Activated T-helper 1 cell treated with Interleukin-2 at 50 U/mL for 16 hours (primary cell): Measurements from ENCODE around the gene GPHA2.

Experiments
- DNase-seq: peaks from one replicate; pipeline ENCODE4 v3.0.0-alpha.2; 2020; ENCODE audit warnings: low read depth

Gene GPHA2

DNA sequence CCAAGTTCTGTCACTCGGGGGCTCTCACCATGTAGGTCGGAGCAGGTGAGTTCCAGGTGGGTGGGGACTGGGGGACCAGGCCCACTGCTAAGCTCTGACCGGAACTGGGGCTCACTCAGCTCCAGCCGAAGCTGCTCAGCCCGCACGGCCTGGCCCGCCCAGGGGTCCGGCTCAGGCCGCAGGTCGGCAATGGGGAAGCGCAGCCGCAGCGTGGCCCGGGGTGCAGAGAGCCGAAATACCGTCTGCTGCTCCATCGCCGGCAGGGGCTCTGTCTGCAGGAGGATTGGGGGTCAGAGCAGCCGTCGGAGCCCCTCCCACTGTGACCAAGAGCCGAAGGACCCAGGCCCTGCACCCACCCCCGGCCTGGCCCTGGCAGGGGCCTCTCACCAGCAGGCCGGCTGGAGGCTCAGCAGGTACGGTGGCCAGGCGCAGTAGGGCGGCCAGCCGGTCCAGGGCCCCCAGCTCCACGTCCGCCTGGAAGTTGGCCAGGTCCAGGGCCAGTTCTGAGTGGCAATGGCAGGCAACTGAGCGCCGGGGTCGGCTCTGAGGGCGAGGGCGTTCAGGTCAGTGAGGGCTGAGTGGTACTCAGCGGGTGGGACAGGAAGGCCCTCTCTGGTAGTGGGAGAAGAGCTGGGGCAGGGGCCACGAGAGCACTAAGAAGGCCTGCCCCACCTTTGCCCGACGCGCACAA is 25.9 kb downstream of the GPHA2 start:
- DNase-seq, result no peak

DNA sequence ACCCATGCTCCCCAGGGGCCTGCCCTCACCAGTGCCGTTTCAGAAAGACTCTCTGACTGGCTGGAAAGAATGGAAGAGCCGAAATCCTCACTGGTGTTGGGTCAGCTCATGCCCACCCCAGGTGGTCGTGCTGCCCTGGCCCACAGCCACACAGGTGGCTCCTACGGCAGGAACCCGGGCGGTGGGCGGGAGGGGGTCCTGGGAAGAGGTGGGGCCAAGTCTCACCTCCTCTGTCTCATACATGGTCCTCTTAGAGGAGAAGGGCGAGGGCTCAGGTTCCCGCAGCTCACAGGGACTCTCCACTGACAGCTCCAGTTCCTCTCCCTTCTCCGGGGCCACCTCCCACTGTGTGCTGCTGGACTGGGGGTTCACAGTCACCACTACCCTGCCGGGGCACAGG is 26.9 kb downstream of the GPHA2 start:
- no peak for DNase-seq

DNA sequence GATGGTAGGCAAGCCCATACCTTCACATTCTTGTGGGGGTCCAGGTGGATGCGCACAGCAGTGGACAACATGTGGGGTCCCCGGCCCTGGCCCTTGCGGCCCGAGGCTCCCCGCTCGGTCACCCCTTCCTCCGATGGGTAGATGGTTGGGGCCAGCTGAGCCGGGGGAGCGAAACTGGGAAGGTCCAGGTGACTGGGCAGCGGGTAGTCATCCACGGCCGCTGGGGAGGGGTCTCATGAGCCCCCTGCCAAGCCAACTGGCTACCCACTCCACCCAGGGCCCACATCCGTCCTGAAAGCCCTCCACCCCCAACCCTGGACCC is 29.4 kb downstream of the GPHA2 start:
- no peak for DNase-seq

DNA sequence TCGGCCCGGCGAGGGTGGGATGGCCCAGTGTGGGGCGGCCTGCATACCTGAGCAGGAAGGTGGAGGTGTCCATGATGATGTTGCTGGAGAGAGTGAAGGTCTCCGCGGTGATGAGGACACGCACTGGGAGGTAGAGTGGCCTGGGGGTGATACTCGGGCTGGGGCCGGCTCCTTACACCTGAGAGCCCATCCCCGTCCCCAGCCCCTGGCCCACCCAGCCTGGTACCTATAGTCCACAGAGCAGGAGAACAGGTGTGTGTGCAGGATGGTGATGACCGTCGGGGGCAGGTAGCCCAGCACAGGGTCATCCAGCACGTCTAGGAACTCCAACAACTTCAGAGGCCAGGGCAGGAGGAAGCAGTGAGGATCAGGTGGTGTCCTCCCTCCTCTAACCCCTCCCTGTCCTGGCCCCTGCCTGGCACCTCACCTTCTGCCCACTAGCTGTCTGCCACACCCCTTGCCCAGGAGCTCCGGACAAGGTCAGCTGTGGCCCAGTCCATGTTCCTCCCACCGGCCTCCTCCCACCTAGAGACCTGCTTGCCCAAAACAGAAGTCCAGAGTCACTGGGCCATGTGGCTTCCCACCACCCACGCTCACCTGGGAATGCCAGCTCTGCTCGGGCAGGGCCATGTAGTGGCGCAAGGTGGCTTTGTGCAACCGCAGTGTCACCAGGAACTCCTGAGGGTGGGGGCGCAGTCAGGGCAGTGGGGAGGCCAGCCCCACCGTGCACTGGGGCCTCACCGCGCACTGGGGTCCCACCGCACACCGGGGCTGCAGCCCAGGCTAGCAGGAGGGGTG is 30.0 kb downstream of the GPHA2 start:
- DNase-seq, result no peak

DNA sequence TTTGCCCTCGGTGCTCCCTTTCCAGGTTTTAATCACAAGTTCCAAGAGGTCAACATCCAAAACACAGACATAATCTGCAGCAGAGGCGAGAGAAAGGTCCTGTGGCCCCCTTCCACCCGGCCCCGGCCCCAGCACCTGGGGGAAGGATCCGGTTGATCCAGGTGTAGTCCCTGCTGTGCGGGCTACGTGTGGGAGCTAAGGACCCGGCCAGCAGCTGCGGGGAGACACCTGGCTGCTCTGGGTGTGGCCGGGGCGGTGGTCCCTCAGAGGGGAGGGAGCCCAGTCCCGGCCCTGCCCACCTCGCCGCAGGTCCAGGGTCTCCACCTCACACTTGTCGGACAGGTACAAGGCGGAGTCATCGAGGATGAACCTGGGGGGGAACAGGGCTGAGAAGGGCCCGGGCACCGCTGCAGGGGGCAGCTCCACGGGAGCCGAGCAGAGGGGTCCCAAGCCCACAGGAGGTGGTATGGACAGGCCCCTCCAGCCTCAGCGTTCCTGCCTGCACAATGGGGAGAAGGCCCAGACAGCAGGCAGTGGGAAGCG is 32.3 kb downstream of the GPHA2 start:
- no peak for DNase-seq

DNA sequence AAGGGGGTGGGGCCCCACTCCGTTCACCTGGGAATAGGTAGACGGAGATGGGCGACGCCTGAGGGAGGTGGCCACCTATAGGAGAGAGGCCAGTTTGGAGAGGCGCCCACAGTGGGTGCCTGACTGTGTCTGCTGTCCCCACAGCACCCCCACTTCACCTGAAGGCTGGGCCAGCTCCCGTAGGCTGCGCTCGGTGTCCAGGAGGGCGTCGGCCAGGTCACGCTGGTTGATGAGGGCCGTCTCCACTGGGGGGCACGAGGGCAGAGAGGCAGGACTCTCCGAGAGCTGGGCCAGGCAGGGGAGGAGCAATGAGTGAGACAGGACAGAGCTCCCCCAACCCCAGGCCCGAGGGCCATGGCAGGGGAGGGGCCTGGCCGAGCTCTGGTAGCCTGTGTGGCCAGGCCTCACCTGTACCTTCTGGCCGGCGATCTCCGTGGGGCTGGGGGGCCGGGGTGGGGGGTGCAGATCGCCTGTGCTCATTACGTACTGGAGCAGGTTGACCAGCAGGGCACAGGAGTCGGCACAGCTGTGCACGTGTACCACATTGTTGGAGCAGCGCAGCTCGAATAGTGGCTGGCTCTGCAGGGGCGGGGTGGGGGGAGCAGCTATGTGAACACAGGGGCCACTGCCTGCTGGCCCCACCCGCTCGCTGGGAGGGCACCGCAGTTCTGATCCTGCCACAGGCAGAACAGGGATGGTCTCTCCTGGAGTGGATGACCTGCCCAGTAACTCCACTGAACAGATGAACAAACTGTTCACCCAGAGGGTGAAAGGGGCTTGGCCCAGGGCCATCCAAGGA is 33.4 kb downstream of the GPHA2 start:
- no peak for DNase-seq

DNA sequence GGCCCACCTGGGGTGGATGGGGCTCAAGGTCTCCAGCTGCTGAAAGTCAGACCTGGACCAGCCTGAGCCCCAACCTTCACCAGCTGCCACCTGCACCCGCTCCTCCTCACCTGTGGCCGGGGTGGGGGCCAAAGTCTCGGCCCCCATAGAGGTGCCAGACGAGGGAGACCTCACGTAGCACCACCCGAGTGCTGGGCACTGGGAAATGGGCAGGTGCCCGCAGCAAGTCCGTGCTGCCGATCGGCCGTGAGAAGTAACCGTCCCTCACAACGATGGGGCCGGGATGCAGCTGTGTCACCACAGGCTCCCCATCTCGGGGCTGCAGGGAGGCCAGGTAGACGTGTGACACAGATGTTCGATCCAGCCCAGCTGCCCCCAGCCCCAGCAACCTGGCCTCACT is 34.9 kb downstream of the GPHA2 start:
- no peak for DNase-seq

DNA sequence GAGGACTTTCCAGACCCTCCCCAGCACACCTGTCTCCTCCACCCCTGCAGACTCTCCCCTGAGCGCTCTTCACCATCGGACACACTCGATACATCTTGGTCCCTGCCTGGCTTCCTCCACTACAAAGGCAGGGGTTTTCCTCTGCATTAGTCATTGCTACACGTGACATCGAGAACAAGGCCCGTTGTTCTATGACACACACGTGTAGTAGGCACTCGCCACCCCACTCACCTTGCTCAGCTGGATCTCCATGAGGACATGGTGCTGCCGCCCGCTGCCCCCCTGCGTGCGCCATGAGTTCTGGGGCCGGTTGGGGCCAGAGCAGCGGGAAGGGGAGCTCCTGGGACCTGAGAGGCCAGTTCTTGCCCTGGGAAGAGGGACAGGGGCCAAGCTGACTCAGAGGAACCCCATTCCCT is 35.4 kb downstream of the GPHA2 start:
- DNase-seq, result peak; percentile 54

DNA sequence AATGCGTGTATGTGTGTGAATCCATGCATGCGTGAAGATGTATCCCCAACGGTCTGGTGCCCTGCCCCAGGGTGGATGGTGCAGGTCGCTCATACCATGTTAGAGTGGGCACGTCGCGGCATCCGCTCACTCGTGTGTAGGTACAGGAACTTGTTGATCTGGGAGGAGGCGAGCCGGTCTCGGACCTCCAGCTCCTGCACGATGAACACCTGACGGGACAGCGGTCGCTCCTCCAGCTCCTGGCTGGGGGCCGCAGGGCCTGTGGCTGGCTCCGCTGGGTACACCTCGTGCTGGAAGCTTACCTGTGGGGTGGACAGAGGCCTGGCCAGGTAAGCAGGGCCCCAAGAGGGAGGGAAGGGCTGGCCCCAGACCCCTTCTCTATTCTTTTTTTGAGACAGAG is 37.2 kb downstream of the GPHA2 start:
- DNase-seq, result no peak

DNA sequence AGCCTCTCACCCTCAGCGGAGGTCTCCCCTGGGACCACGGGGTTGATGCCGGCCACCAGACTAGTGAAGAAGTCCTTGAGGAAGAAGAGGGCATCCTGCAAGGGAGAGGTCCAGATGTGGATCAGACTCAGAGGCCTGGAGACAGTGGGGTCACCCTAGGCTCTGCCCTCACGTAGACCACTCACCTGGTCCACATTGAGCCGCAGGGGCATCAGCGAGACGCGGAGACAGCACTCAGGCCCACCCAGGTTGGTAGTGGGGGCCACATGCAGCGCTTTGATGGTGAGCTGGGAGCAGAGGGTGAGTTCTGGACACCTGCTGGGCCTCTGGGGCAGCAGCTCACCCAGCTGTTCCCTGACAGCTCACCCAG is 37.6 kb downstream of the GPHA2 start:
- no peak for DNase-seq

DNA sequence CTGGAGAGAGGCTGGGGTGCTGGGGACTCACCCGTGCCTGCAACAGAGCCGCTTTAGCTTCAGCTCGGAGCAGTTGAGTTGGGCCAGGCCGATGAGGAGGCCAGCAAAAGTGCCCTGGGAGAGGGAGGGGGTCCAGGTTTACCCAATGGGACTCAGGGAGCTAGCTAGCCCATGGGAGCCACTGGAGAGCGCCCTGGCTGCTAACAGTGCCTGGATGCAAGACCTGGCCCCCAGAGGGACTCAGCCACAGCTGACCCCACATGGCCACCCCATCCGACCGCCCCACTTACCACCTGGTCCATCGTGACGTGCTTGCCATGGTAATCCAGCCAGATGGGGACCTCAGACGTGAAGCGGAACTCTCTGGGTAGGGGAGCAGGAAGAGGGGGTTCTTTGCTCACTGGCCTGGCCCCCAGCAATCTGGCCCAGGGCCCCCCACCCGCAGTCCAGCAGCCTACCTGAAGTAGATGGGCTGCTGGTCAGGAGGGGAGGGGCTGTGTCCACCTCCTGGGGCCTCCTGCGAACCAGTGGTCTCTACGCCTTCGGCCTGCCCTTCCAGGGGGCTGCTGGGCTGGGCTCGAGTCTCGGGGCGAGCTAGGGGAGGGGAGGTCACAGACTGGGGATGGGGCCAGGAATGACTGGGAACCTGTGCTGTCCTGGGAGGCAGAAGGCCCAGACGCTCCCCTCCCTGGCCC is 38.2 kb downstream of the GPHA2 start:
- no peak for DNase-seq

DNA sequence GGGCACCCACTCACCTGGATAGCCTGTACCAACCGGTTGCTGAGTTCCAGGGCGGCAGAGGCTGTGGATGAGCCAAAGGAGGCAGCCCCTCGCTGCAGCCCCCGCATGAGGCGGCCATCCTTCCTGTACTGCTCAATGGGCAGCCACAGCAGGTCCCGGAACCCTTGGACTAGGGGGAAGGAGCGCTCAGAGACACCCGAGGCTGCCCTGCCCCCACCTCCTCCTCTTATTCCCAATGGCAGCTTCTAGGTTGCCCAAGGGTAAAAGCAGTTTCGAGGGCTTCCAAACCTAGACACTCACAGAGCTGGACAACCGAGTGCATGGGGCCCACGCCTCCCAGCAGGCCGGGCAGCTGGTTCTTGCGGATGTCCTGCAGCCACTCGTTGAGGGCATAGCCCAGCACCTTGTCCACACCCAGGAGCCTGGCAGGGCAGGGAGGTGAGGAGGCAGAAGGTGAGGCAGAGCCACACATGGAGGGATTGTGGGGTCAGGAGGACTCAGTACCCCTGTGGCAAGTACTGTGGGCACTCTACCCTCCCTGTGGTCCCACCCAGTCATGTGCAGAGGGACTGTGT is 39.2 kb downstream of the GPHA2 start:
- DNase-seq, result no peak

DNA sequence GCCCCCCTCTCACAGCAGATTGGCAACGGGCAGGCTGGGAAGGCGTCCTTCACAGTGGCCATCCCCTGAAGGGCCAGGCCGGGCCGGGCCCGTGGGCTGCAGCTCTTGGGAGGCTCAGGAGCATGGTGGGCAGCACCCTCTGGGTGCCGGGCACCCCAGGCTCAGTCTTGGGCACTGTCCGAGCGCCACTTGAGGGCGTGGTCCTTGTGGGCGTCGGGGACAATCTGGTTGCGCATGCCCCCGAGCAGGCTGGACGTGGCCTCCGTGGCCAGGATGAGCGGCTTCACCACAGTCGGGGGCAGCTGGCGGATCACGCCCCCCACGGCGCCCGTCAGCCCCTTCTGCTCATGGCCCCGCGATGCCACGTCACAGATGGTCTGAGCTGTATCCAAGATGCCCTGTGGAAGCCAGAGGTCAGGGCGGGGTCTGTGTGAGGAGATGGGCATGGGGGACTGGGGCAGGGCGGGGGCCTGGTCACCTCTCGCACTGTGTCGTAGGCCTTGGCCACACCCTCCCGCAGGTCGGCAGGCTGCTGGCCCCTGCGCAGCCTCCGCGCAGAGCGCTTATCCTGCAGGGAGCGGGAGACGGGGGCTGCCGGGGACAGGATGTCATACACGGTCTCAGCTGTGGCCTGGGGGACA is 40.8 kb downstream of the GPHA2 start:
- no peak for DNase-seq

DNA sequence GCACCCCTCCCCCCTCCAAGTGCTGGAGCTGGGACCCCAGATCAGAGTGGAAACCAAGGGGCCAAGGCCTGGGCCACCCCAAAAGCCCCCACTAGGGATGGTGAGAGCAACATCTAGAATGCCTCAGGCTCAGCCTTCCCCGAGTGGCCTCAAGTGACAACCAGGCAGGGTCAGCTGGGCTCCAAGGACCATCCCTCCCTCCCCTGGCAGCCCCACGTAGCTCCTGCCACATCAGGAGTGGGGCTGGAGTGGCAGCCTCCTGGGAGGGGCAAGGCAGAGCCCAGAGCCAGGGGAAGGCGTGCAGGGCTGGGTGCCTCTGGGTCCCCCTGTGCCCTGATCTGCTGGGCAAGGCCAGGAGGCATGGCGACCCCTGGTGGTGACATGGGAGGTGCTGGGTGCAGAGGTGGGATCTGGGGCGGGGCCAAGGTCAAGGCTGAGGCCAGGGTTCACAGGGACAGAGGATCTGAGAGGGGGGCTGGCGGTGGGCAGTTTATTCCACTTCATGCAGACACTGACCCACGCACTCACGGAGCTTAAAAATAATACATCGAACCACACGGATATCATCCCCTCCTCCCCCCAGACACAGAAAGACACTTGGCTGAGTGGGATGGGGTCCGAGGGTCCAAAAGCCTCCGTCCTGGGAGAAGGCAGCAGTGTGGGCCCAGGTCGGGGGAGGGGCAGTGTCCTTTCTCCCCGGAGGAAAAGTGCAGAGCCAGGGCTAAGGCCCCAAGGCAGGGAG is 41.5 kb downstream of the GPHA2 start:
- DNase-seq, result peak; percentile 82

DNA sequence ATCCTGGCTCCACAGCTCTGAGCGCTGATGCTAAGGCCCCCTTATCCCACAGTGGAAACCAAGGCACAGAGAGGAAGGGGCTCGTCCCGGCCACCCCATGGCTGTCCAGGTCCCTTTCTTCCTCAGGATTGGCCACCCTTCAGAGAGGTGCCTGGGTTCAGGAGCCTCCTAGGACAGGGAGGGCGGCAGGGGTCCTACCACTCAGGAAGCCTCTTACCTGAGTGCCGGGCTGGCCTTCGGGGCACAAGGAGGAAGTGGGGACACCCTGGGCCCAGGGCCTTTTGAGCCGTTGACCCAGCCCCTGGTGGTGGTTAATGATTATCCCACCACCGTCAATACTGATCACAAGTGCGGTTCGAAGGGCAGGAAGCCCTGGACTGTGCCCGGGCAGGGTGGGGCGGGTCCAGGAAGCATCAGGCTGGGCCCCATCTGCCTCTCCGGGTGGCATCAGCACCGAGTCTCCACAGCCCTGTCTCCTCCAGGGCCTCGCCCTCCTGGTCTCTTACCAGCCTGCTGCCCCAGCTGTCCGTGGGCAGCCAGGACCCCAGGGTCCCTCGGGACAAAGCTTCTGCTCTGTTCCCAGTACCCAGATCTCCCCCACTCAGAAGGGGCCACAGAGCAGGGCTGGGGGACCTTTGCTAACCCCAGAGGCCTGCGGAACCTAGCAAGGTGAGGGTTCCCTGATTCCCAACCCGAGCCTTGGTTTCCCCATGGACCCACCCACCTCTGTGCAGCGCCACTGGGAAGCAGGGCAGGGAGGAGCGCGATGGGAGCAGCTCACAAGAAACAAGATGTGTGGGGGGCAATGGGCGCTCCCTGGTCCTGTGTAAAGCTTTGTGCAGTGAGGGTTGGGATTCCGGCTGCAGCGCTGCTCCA is 42.3 kb downstream of the GPHA2 start:
- DNase-seq, result no peak

DNA sequence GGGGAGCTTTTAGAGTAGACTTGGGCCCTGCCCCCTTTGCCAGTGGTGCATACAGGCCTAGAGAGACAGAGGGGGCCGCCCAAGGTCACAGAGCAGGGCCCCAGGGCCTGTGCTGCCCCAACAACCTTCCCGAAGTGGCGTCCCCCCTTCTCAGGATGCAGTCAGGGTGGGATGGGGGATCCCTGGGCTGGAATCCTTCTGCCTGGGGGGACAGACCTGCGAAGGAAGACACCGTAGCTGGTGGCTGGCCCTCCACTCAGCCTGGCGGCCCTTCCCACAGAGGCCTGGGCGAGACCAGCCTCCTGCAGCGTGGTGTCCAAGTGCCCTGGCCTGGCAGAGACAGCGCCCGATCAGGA is 42.9 kb downstream of the GPHA2 start:
- DNase-seq, result no peak

DNA sequence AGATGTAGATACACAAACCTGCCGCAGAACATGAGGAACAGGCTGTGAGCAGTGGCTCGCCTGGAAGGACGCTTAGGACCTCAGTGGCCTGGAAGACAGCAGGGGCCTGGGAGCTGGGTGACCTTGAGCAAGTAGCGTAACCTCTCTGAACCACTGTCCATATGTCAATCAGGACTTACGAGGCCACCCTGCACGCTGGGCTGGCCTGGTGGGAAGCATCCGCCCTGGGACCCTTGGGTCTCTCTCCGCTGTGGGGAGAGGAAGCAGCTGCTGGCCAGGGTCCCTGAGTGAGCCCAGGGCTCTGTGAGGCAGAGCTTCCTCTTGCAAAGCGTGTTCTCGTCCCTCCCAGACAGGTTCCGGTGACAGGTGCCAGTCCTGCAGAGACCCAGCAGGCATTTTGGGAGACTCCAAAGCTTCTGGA is 43.3 kb downstream of the GPHA2 start:
- no peak for DNase-seq

DNA sequence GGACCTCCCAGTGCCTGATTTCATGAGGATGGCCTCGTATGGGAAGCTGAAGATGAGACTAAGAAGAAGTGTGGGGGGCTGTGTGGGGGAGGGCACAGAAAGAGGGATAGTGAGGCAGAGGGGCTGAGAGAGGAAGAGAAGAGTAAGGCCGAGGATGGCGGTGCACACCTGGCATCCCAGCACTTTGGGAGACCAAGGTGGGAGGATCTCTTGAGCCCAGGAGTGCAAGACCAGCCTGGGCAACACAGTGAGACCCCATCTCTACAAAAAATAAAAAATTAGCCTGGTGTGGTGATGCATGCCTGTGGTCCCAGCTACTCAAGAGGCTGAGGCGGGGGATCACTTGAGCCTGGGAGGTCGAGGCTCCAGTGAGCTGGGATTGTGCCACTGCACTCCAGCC is 43.8 kb downstream of the GPHA2 start:
- DNase-seq, result no peak

DNA sequence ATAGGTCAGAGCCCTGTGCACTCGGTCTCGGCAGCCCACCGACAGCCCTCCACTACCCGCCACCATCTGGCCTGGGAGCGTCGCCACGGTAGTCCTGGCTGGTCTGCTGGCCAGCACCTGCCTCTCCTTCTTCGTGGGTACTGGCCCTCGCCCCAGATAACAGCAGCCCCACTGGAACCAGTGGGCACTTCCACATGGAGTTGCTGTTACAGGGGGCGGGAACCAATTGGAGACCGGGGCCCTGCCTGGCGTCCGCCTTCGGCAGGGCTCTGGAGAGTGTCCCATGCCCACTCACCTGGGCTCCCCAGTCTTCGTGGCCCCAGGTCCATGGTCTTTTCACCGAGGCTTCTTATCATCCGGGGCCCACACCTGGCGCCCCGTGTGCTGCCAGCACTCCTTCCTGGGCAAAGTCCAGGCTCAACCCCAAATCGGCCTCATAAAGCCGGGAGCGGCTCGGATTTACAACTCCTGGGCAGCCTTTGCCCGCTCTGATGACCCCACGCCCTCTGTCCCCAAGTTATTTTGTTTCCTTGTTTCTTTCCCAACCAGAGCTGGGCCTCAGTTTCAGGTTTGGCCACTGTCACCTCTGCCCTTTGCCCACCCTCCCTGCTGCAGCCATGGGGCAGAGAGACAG is 44.4 kb downstream of the GPHA2 start:
- no peak for DNase-seq
